Duodenal mucosa (tissue), 2 donors: ENCODE data around the gene EIF4B.

Experiments
- H3K27ac ChIP-seq: one replicate; pipeline ENCODE4 v1.7.0; 2013; ENCODE audit warnings: low read depth, low read length
- H3K27me3 ChIP-seq, 2 donors: one replicate each; pipeline ENCODE4 v1.7.0; 2013; ENCODE audit warnings: low read length in 2 of 2, control low read depth in 1 of 2; ENCODE audit not compliant: insufficient read depth in 2 of 2, control insufficient read depth in 1 of 2
- H3K36me3 ChIP-seq, 2 donors: one replicate each; pipeline ENCODE4 v1.7.0; 2013; ENCODE audit warnings: low read length in 2 of 2, control low read depth in 1 of 2; ENCODE audit not compliant: insufficient read depth in 2 of 2, control insufficient read depth in 1 of 2
- H3K4me1 ChIP-seq, 2 donors: one replicate each; pipeline ENCODE4 v1.7.0; 2013; ENCODE audit warnings: low read length in 2 of 2, control low read depth in 1 of 2; ENCODE audit not compliant: insufficient read depth in 2 of 2, control insufficient read depth in 1 of 2
- H3K4me3 ChIP-seq, 2 donors: one replicate each; pipeline ENCODE4 v1.7.0; 2013; ENCODE audit warnings: low read length in 2 of 2, low read depth in 1 of 2
- H3K9ac ChIP-seq, 2 donors: one replicate each; pipeline ENCODE4 v1.7.0; 2013; ENCODE audit warnings: low read length in 2 of 2, low read depth in 1 of 2
- H3K9me3 ChIP-seq, 2 donors: one replicate each; pipeline ENCODE4 v1.7.0; 2013; ENCODE audit warnings: low read length in 2 of 2, control low read depth in 1 of 2; ENCODE audit not compliant: control insufficient read depth in 1 of 2

The EIF4B gene

GRCh38 chr12:53056901-53057300 lies 50.6 kb downstream of the EIF4B start:
- no peaks in the 10 kb centered on the region for H3K9me3 ChIP-seq
- no peaks in the 10 kb centered on the region for H3K27me3 ChIP-seq
- H3K27ac ChIP-seq = no peak overlapping the region
- peaks cover 32 to 42% of the 10 kb centered on the region in 2 donors for H3K4me1 ChIP-seq
- no peak overlapping the region for H3K4me3 ChIP-seq
- H3K36me3 ChIP-seq = peaks cover 0 to 8% of the 10 kb centered on the region in 2 donors
- no peak overlapping the region for H3K9ac ChIP-seq

GRCh38 chr12:53057816-53058500 lies 51.7 kb downstream of the EIF4B start:
- peaks cover 0 to 8% of the 10 kb centered on the region in 2 donors for H3K36me3 ChIP-seq
- no peak overlapping the region for H3K27ac ChIP-seq
- H3K4me1 ChIP-seq = peaks cover 25 to 41% of the 10 kb centered on the region in 2 donors

GRCh38 chr12:53058674-53059433 lies 52.6 kb downstream of the EIF4B start:
- H3K9me3 ChIP-seq = no peaks in the 10 kb centered on the region
- H3K4me3 ChIP-seq = no peak overlapping the region
- no peaks in the 10 kb centered on the region for H3K27me3 ChIP-seq
- no peak overlapping the region for H3K27ac ChIP-seq
- H3K36me3 ChIP-seq = peaks cover 0 to 12% of the 10 kb centered on the region in 2 donors
- H3K9ac ChIP-seq = no peak overlapping the region
- H3K4me1 ChIP-seq = peaks cover 16 to 37% of the 10 kb centered on the region in 2 donors

More at GRCh38 chr12:53057816-53058500, 51.7 kb downstream of the EIF4B start:
- no peaks in the 10 kb centered on the region for H3K9me3 ChIP-seq
- H3K4me3 ChIP-seq = no peak overlapping the region
- H3K27me3 ChIP-seq = no peaks in the 10 kb centered on the region
- no peak overlapping the region for H3K9ac ChIP-seq

GRCh38 chr12:53059434-53060063 lies 53.3 kb downstream of the EIF4B start:
- Histone ChIP-seq H3K4me3 (no peak overlapping the region), H3K4me1 (peaks cover 16 to 35% of the 10 kb centered on the region in 2 donors), H3K27ac (no peak overlapping the region), H3K36me3 (peaks cover 0 to 17% of the 10 kb centered on the region in 2 donors), H3K27me3 (no peaks in the 10 kb centered on the region), H3K9ac (no peak overlapping the region), H3K9me3 (no peaks in the 10 kb centered on the region)

- no peaks in the 10 kb centered on the region for H3K27me3 ChIP-seq
- H3K27ac ChIP-seq = no peak overlapping the region
- H3K9ac ChIP-seq = no peak overlapping the region
- no peaks in the 10 kb centered on the region for H3K9me3 ChIP-seq
- H3K4me3 ChIP-seq = no peak overlapping the region
- peaks cover 16 to 35% of the 10 kb centered on the region in 2 donors for H3K4me1 ChIP-seq
- peaks cover 0 to 23% of the 10 kb centered on the region in 2 donors for H3K36me3 ChIP-seq
Observed at GRCh38 chr12:53060064-53060720, 53.9 kb downstream of the EIF4B start.

- H3K4me1 ChIP-seq = peaks cover 16 to 35% of the 10 kb centered on the region in 2 donors
- H3K27me3 ChIP-seq = no peaks in the 10 kb centered on the region
- H3K9ac ChIP-seq = no peak overlapping the region
- no peak overlapping the region for H3K4me3 ChIP-seq
- peak overlapping the region; percentile 2 for H3K27ac ChIP-seq
- no peaks in the 10 kb centered on the region for H3K9me3 ChIP-seq
- peaks cover 5 to 29% of the 10 kb centered on the region in 2 donors for H3K36me3 ChIP-seq
Observed at GRCh38 chr12:53060721-53061276, 54.5 kb downstream of the EIF4B start.

- H3K9ac ChIP-seq = no peak overlapping the region
- peaks cover 21 to 35% of the 10 kb centered on the region in 2 donors for H3K4me1 ChIP-seq
- peak overlapping the region in 1 of 2 donors; percentile 12 for H3K4me3 ChIP-seq
- no peaks in the 10 kb centered on the region for H3K27me3 ChIP-seq
- H3K9me3 ChIP-seq = no peaks in the 10 kb centered on the region
- H3K36me3 ChIP-seq = peaks cover 10 to 29% of the 10 kb centered on the region in 2 donors
- H3K27ac ChIP-seq = no peak overlapping the region
Observed at GRCh38 chr12:53061404-53062010, 55.3 kb downstream of the EIF4B start.

GRCh38 chr12:53062011-53062961 lies 56.0 kb downstream of the EIF4B start:
- H3K4me1 ChIP-seq = peaks cover 22 to 35% of the 10 kb centered on the region in 2 donors
- H3K4me3 ChIP-seq = no peak overlapping the region
- no peak overlapping the region for H3K9ac ChIP-seq
- H3K36me3 ChIP-seq = peaks cover 11 to 31% of the 10 kb centered on the region in 2 donors
- H3K27me3 ChIP-seq = no peaks in the 10 kb centered on the region
- H3K27ac ChIP-seq = no peak overlapping the region
- no peaks in the 10 kb centered on the region for H3K9me3 ChIP-seq
